Measurements from ENCODE around the gene HNRNPAB. TPM values are rescaled to one million over a fixed set of nuclear protein-coding genes. Genes with fewer than 3 reads are reported as not detected.
"Not testable (repeated sequence)": the region's sequence is repeated elsewhere in the genome, so short reads cannot be mapped to it uniquely, and the experiment has no call there.

Gene HNRNPAB
- total RNA-seq, 4 donors from 2014 or later = 74.8 to 135 (median 81.4) TPM

GRCh38 chr5:178236126-178236525, 31.8 kb downstream of the HNRNPAB start:
- Histone ChIP-seq H3K27me3 (no peaks in the 10 kb centered on the region), H3K36me3 (no peaks in the 10 kb centered on the region), H3K4me1 (peaks cover 5 to 53% (median 32%) of the 10 kb centered on the region in 4 donors), H3K27ac (peak overlapping the region in 1 of 4 donors; percentile 69), H3K9me3 (no peaks in the 10 kb centered on the region), H3K4me3 (no peak overlapping the region)
- no peak for DNase-seq
- no peak for TF ChIP-seq POLR2A (IDR thresholded peaks at IDR 0.05)
- TF ChIP-seq, protein P1, sequence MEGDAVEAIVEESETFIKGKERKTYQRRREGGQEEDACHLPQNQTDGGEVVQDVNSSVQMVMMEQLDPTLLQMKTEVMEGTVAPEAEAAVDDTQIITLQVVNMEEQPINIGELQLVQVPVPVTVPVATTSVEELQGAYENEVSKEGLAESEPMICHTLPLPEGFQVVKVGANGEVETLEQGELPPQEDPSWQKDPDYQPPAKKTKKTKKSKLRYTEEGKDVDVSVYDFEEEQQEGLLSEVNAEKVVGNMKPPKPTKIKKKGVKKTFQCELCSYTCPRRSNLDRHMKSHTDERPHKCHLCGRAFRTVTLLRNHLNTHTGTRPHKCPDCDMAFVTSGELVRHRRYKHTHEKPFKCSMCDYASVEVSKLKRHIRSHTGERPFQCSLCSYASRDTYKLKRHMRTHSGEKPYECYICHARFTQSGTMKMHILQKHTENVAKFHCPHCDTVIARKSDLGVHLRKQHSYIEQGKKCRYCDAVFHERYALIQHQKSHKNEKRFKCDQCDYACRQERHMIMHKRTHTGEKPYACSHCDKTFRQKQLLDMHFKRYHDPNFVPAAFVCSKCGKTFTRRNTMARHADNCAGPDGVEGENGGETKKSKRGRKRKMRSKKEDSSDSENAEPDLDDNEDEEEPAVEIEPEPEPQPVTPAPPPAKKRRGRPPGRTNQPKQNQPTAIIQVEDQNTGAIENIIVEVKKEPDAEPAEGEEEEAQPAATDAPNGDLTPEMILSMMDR (IDR thresholded peaks at IDR 0.05) = no peak

- Histone ChIP-seq H3K4me1 (peaks cover 5 to 48% (median 27%) of the 10 kb centered on the region in 4 donors), H3K36me3 (no peaks in the 10 kb centered on the region), H3K9me3 (no peaks in the 10 kb centered on the region), H3K27ac (peak overlapping the region in 2 of 4 donors; percentile 50 to 69), H3K4me3 (no peak overlapping the region), H3K27me3 (no peaks in the 10 kb centered on the region)
- DNase-seq = no peak
- TF ChIP-seq, protein P1 (IDR thresholded peaks at IDR 0.05) = no peak
- no peak for TF ChIP-seq POLR2A (IDR thresholded peaks at IDR 0.05)
Measured at GRCh38 chr5:178236679-178237078, 32.3 kb downstream of the HNRNPAB start.

- Histone ChIP-seq H3K4me3 (no peak overlapping the region), H3K27ac (peak overlapping the region in 3 of 4 donors; percentile 50 to 69 (median 68)), H3K27me3 (no peaks in the 10 kb centered on the region), H3K4me1 (peaks cover 5 to 46% (median 26%) of the 10 kb centered on the region in 4 donors), H3K9me3 (no peaks in the 10 kb centered on the region), H3K36me3 (no peaks in the 10 kb centered on the region)
- TF ChIP-seq, protein P1 (IDR thresholded peaks at IDR 0.05) = no peak
- TF ChIP-seq POLR2A (IDR thresholded peaks at IDR 0.05) = no peak
- peak in 2 of 3 donors; percentile 69 to 82 for DNase-seq
Measured at GRCh38 chr5:178237431-178238312, 33.3 kb downstream of the HNRNPAB start.

GRCh38 chr5:178238313-178238635, 33.9 kb downstream of the HNRNPAB start:
- no peak for TF ChIP-seq POLR2A (IDR thresholded peaks at IDR 0.05)
- TF ChIP-seq, protein P1 (IDR thresholded peaks at IDR 0.05) = no peak

GRCh38 chr5:178238711-178239592, 34.6 kb downstream of the HNRNPAB start:
- H3K27me3 ChIP-seq = no peaks in the 10 kb centered on the region
- peak in 1 of 3 donors; percentile 26 for DNase-seq
- peaks cover 5 to 46% (median 26%) of the 10 kb centered on the region in 4 donors for H3K4me1 ChIP-seq
- no peaks in the 10 kb centered on the region for H3K36me3 ChIP-seq
- TF ChIP-seq, protein P1 (IDR thresholded peaks at IDR 0.05) = no peak
- no peak for TF ChIP-seq POLR2A (IDR thresholded peaks at IDR 0.05)
- H3K9me3 ChIP-seq = no peaks in the 10 kb centered on the region
- H3K27ac ChIP-seq = peak overlapping the region; percentile 59 to 73 (median 68)
- no peak overlapping the region for H3K4me3 ChIP-seq

More at GRCh38 chr5:178238313-178238635, 33.9 kb downstream of the HNRNPAB start:
- DNase-seq = no peak
- Histone ChIP-seq H3K27me3 (no peaks in the 10 kb centered on the region), H3K4me1 (peaks cover 5 to 46% (median 26%) of the 10 kb centered on the region in 4 donors), H3K27ac (peak overlapping the region in 3 of 4 donors; percentile 59 to 69 (median 68)), H3K36me3 (no peaks in the 10 kb centered on the region), H3K4me3 (no peak overlapping the region), H3K9me3 (no peaks in the 10 kb centered on the region)

- peaks cover 5 to 41% (median 26%) of the 10 kb centered on the region in 4 donors for H3K4me1 ChIP-seq
- not testable (repeated sequence) for H3K4me3 ChIP-seq, H3K27me3 ChIP-seq, H3K9me3 ChIP-seq, H3K36me3 ChIP-seq
- DNase-seq = peak in 1 of 3 donors; percentile 65
- H3K27ac ChIP-seq = peak overlapping the region; percentile 26 to 69 (median 56)
Measured at GRCh38 chr5:178239626-178240301, 35.4 kb downstream of the HNRNPAB start.
